NCI-H510A treated with DMSO at 0.1 percent for 48 hours (cell line): ENCODE data around the gene ZC3H11A.

Source experiments
- DNase-seq: peaks from one replicate; lab custom pipeline; 2025; lab: John Stamatoyannopoulos, UW

ZC3H11A gene

GRCh38 chr1:203842559-203842876 lies 47.1 kb downstream of the ZC3H11A start:
- DNase-seq: no peak

GRCh38 chr1:203843435-203843834 lies 48.0 kb downstream of the ZC3H11A start:
- DNase-seq: no peak
